Neural progenitor cell (in vitro differentiated cells): ENCODE data around the gene GPR179.

ENCODE experiments used
- EZH2 ChIP-seq: fragments of 200-600 bp; sonication (generic); IDR thresholded peaks from 2 replicates; pipeline ENCODE4 v1.6.1; 2017; ENCODE audit warnings: antibody characterized with exemption, mild to moderate bottlenecking, moderate library complexity
- TF ChIP-seq, protein P1 (sequence below): fragments of 200-600 bp; sonication (generic); IDR thresholded peaks from 2 replicates; pipeline ENCODE4 v1.5.1; 2017; ENCODE audit warnings: antibody characterized with exemption, mild to moderate bottlenecking

- TF ChIP-seq, protein P1, sequence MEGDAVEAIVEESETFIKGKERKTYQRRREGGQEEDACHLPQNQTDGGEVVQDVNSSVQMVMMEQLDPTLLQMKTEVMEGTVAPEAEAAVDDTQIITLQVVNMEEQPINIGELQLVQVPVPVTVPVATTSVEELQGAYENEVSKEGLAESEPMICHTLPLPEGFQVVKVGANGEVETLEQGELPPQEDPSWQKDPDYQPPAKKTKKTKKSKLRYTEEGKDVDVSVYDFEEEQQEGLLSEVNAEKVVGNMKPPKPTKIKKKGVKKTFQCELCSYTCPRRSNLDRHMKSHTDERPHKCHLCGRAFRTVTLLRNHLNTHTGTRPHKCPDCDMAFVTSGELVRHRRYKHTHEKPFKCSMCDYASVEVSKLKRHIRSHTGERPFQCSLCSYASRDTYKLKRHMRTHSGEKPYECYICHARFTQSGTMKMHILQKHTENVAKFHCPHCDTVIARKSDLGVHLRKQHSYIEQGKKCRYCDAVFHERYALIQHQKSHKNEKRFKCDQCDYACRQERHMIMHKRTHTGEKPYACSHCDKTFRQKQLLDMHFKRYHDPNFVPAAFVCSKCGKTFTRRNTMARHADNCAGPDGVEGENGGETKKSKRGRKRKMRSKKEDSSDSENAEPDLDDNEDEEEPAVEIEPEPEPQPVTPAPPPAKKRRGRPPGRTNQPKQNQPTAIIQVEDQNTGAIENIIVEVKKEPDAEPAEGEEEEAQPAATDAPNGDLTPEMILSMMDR, result no peak
- no peak for TF ChIP-seq EZH2
Measured at GRCh38 chr17:38353668-38354067, 9.9 kb upstream of the GPR179 start.
